T-cell (primary cell): Measurements from ENCODE around the gene B3GAT1. TPM values are rescaled to one million over a fixed set of nuclear protein-coding genes. Genes with fewer than 3 reads are reported as not detected.

ENCODE experiments used
- ATAC-seq, 4 experiments: fragments of 200-7000 bp in 3 of 4; fragments of 150-1000 bp in 1 of 4; cut with Tn5 transposase; replicated peaks in 1 of 4; 1 replicate in 3 of 4; 2 replicates in 1 of 4; pipeline ENCODE4 v1.10.0; 2021; ENCODE audit warnings: moderate library complexity in 3 of 4, mild to moderate bottlenecking in 2 of 4, moderate number of reproducible peaks in 1 of 4
- CTCF ChIA-PET, 2 donors: fragments of 300-600 bp; sonication (Branson Sonifier 250); formaldehyde crosslinking; loops; one replicate each; lab custom pipeline; 2022; ENCODE audit warnings: antibody characterized with exemption in 2 of 2; lab: Charles Lee
- POLR2A ChIA-PET, 2 donors: fragments of 300-600 bp; sonication (Branson Sonifier 250); formaldehyde crosslinking; loops; one replicate each; lab custom pipeline; 2022; ENCODE audit warnings: antibody characterized with exemption in 2 of 2; lab: Charles Lee
- DNase-seq, 35 experiments: peaks; one replicate each; pipeline versions ENCODE4 v3.0.0 to v3.0.0-alpha.2; 2013 to 2023
- H3K27ac ChIP-seq: one replicate; pipeline ENCODE4 v1.5.1; 2013; ENCODE audit warnings: low read length
- H3K27me3 ChIP-seq, 2 experiments: replicated peaks in 1 of 2; 1 replicate in 1 of 2; 2 replicates in 1 of 2; pipeline versions ENCODE4 v1.6.1 to v1.7.0; 2013; ENCODE audit warnings: low read length in 1 of 2, mixed read lengths in 1 of 2; ENCODE audit not compliant: control insufficient read depth in 2 of 2, insufficient read depth in 2 of 2; ENCODE audit errors: extremely low read depth in 1 of 2
- H3K36me3 ChIP-seq, 2 donors: 1 replicate in 1 of 2; 2 replicates in 1 of 2; pipeline versions ENCODE4 v1.6.1 to v1.7.0; 2013; ENCODE audit warnings: low read length in 1 of 2; ENCODE audit not compliant: control insufficient read depth in 2 of 2, insufficient read depth in 1 of 2; ENCODE audit errors: extremely low read depth in 1 of 2
- H3K4me1 ChIP-seq, 2 experiments: 1 replicate in 1 of 2; 2 replicates in 1 of 2; pipeline versions ENCODE4 v1.6.1 to v1.7.0; 2013; ENCODE audit warnings: low read length in 2 of 2, mixed read lengths in 1 of 2; ENCODE audit not compliant: insufficient read depth in 2 of 2, control insufficient read depth in 1 of 2; ENCODE audit errors: extremely low read depth in 1 of 2
- H3K4me3 ChIP-seq, 2 donors: 1 replicate in 1 of 2; 2 replicates in 1 of 2; pipeline versions ENCODE4 v1.5.1 to v1.7.0; 2013; ENCODE audit warnings: mild to moderate bottlenecking in 2 of 2, low read length in 1 of 2, moderate library complexity in 1 of 2; ENCODE audit not compliant: control insufficient read depth in 1 of 2; ENCODE audit errors: extremely low read depth in 1 of 2
- H3K9me3 ChIP-seq: 2 replicates; pipeline ENCODE4 v1.7.0; 2013
- H3K27ac Mint-ChIP-seq, 2 donors: one replicate each; pipeline ENCODE4 v1.8.0; 2020 to 2021; ENCODE audit warnings: mild to moderate bottlenecking in 2 of 2, mixed read lengths in 2 of 2
- H3K27me3 Mint-ChIP-seq, 2 donors: one replicate each; pipeline ENCODE4 v1.8.0; 2021 to 2022; ENCODE audit warnings: mixed read lengths in 2 of 2
- H3K36me3 Mint-ChIP-seq: one replicate; pipeline ENCODE4 v1.8.0; 2021; ENCODE audit warnings: mixed read lengths
- H3K4me1 Mint-ChIP-seq, 3 donors: one replicate each; pipeline ENCODE4 v1.8.0; 2020 to 2022; ENCODE audit warnings: mixed read lengths in 3 of 3, mild to moderate bottlenecking in 1 of 3
- H3K4me3 Mint-ChIP-seq, 3 donors: one replicate each; pipeline ENCODE4 v1.8.0; 2020 to 2022; ENCODE audit warnings: mild to moderate bottlenecking in 3 of 3, mixed read lengths in 3 of 3, moderate library complexity in 3 of 3
- H3K9me3 Mint-ChIP-seq, 3 donors: one replicate each; pipeline ENCODE4 v1.8.0; 2020 to 2022; ENCODE audit warnings: mixed read lengths in 3 of 3
- WGBS: methylation state at CpG from one replicate; pipeline ENCODE4 v1.1.5; 2013; ENCODE audit warnings: missing lambda C conversion rate; ENCODE audit not compliant: insufficient coverage; 5-methylcytosine and 5-hydroxymethylcytosine counted together
- total RNA-seq, 35 experiments: library from RNA in 6 of 35; stranded (reverse) in 6 of 35; fragments of 120-200 nt in 1 of 35; gene quantifications; one replicate each; pipeline versions ENCODE4 v1.2.1 to v1.2.4 and lab custom pipeline; 2013 to 2026

Gene B3GAT1
- total RNA-seq, 5 donors from 2014 or later (not counting 1 experiment from before 2014, with no cell fraction given) = 0.38 to 6.1 (median 1.3) TPM

GRCh38 chr11:134407923-134408322 is 4.1 kb downstream of the B3GAT1 start:
- Histone ChIP-seq H3K36me3 (no peaks in the 10 kb centered on the region), H3K4me1 (peaks cover 0 to 44% of the 10 kb centered on the region in 2 experiments), H3K27me3 (peaks cover 13 to 70% of the 10 kb centered on the region in 2 experiments), H3K27ac (no peak overlapping the region), H3K4me3 (no peak overlapping the region), H3K9me3 (no peaks in the 10 kb centered on the region)
- Mint-ChIP-seq H3K36me3 (no peaks in the 10 kb centered on the region), H3K4me3 (no peak overlapping the region), H3K27me3 (peaks cover 49 to 60% of the 10 kb centered on the region in 2 donors), H3K9me3 (no peaks in the 10 kb centered on the region), H3K4me1 (peaks cover 13 to 21% (median 16%) of the 10 kb centered on the region in 3 donors), H3K27ac (no peak overlapping the region)
- WGBS = 70% methylated on average over 4 of the region's 8 CpGs
- ChIA-PET POLR2A (no interaction called here), CTCF (no interaction called here)
- ATAC-seq (no peak), DNase-seq (no peak)

- Histone ChIP-seq H3K4me1 (peaks cover 0 to 39% of the 10 kb centered on the region in 2 experiments), H3K27me3 (peaks cover 13 to 66% of the 10 kb centered on the region in 2 experiments), H3K36me3 (no peaks in the 10 kb centered on the region), H3K4me3 (no peak overlapping the region), H3K9me3 (no peaks in the 10 kb centered on the region), H3K27ac (no peak overlapping the region)
- H3K4me3 Mint-ChIP-seq = no peak overlapping the region
- H3K27me3 Mint-ChIP-seq = peaks cover 49 to 58% of the 10 kb centered on the region in 2 donors
- DNase-seq (no peak), ATAC-seq (no peak)
- peaks cover 12 to 20% (median 16%) of the 10 kb centered on the region in 3 donors for H3K4me1 Mint-ChIP-seq
- ChIA-PET CTCF (no interaction called here), POLR2A (no interaction called here)
- no peaks in the 10 kb centered on the region for H3K9me3 Mint-ChIP-seq
- WGBS = 66% methylated on average over 5 of the region's 12 CpGs
- no peaks in the 10 kb centered on the region for H3K36me3 Mint-ChIP-seq
- no peak overlapping the region for H3K27ac Mint-ChIP-seq
Observed at GRCh38 chr11:134407321-134407828, 4.7 kb downstream of the B3GAT1 start.

- 57% methylated on average over 7 of the region's 11 CpGs for WGBS
- H3K27me3 Mint-ChIP-seq = peaks cover 49 to 58% of the 10 kb centered on the region in 2 donors
- H3K4me3 ChIP-seq = no peak overlapping the region
- ATAC-seq = no peak
- H3K27me3 ChIP-seq = peaks cover 13 to 69% of the 10 kb centered on the region in 2 experiments
- no peaks in the 10 kb centered on the region for H3K9me3 Mint-ChIP-seq
- no peaks in the 10 kb centered on the region for H3K36me3 ChIP-seq
- no peak overlapping the region for H3K4me3 Mint-ChIP-seq
- H3K4me1 Mint-ChIP-seq = peaks cover 12 to 20% (median 16%) of the 10 kb centered on the region in 3 donors
- H3K9me3 ChIP-seq = no peaks in the 10 kb centered on the region
- DNase-seq = no peak
- H3K36me3 Mint-ChIP-seq = no peaks in the 10 kb centered on the region
- H3K27ac Mint-ChIP-seq = no peak overlapping the region
- H3K27ac ChIP-seq = no peak overlapping the region
- ChIA-PET CTCF (no interaction called here), POLR2A (no interaction called here)
- peaks cover 0 to 37% of the 10 kb centered on the region in 2 experiments for H3K4me1 ChIP-seq
Observed at GRCh38 chr11:134406264-134407185, 5.5 kb downstream of the B3GAT1 start.

- no peak for ATAC-seq
- H3K4me1 Mint-ChIP-seq = peaks cover 9 to 16% (median 11%) of the 10 kb centered on the region in 3 donors
- no peaks in the 10 kb centered on the region for H3K9me3 Mint-ChIP-seq
- H3K4me3 Mint-ChIP-seq = no peak overlapping the region
- Histone ChIP-seq H3K36me3 (no peaks in the 10 kb centered on the region), H3K4me1 (peaks cover 0 to 30% of the 10 kb centered on the region in 2 experiments), H3K9me3 (no peaks in the 10 kb centered on the region), H3K27me3 (peaks cover 13 to 62% of the 10 kb centered on the region in 2 experiments), H3K4me3 (no peak overlapping the region), H3K27ac (no peak overlapping the region)
- CTCF ChIA-PET = no interaction called here
- POLR2A ChIA-PET = no interaction called here
- WGBS = 60% methylated on average over 1 of the region's 9 CpGs
- no peak for DNase-seq
- no peak overlapping the region for H3K27ac Mint-ChIP-seq
- H3K27me3 Mint-ChIP-seq = peaks cover 51% of the 10 kb centered on the region in 2 donors
- no peaks in the 10 kb centered on the region for H3K36me3 Mint-ChIP-seq
Observed at GRCh38 chr11:134405841-134406240, 6.2 kb downstream of the B3GAT1 start.

- no peak overlapping the region for H3K4me3 ChIP-seq
- H3K9me3 ChIP-seq = no peaks in the 10 kb centered on the region
- ChIA-PET POLR2A (no interaction called here), CTCF (no interaction called here)
- DNase-seq (no peak), ATAC-seq (no peak)
- no peaks in the 10 kb centered on the region for H3K36me3 ChIP-seq
- no peak overlapping the region for H3K27ac ChIP-seq
- Mint-ChIP-seq H3K27me3 (peaks cover 48 to 51% of the 10 kb centered on the region in 2 donors), H3K36me3 (no peaks in the 10 kb centered on the region), H3K4me1 (peaks cover 5 to 12% (median 9%) of the 10 kb centered on the region in 3 donors), H3K4me3 (no peak overlapping the region), H3K9me3 (no peaks in the 10 kb centered on the region), H3K27ac (no peak overlapping the region)
- peaks cover 10 to 58% of the 10 kb centered on the region in 2 experiments for H3K27me3 ChIP-seq
- WGBS = 83% methylated on average over 2 of the region's 8 CpGs
- H3K4me1 ChIP-seq = peaks cover 0 to 26% of the 10 kb centered on the region in 2 experiments
Observed at GRCh38 chr11:134405436-134405835, 6.6 kb downstream of the B3GAT1 start.

GRCh38 chr11:134404575-134405341 is 7.3 kb downstream of the B3GAT1 start:
- Histone ChIP-seq H3K9me3 (no peaks in the 10 kb centered on the region), H3K27ac (no peak overlapping the region), H3K4me1 (peaks cover 0 to 20% of the 10 kb centered on the region in 2 experiments), H3K36me3 (no peaks in the 10 kb centered on the region), H3K27me3 (peaks cover 5 to 51% of the 10 kb centered on the region in 2 experiments), H3K4me3 (no peak overlapping the region)
- Mint-ChIP-seq H3K9me3 (no peaks in the 10 kb centered on the region), H3K27ac (no peak overlapping the region), H3K4me3 (no peak overlapping the region), H3K4me1 (peaks cover 0 to 5% (median 2%) of the 10 kb centered on the region in 3 donors), H3K36me3 (no peaks in the 10 kb centered on the region), H3K27me3 (peaks cover 46 to 48% of the 10 kb centered on the region in 2 donors)
- ChIA-PET CTCF (no interaction called here), POLR2A (no interaction called here)
- no peak for DNase-seq
- no peak for ATAC-seq
- 90% methylated on average over 28 of the region's 30 CpGs for WGBS
